Prostate gland (tissue), 2 donors: Measurements from ENCODE around the gene HCAR2. TPM values are rescaled to one million over a fixed set of nuclear protein-coding genes. Genes with fewer than 3 reads are reported as not detected.

Source experiments
- DNase-seq: peaks from one replicate; pipeline ENCODE4 v3.0.0-alpha.2; 2019; ENCODE audit warnings: low spot score
- H3K27ac ChIP-seq, 2 donors: fragments of 200-600 bp; sonication (generic); 2 replicates each; pipeline ENCODE4 v1.5.1; 2017 to 2019
- H3K27me3 ChIP-seq: fragments of 200-600 bp; sonication (generic); replicated peaks from 2 replicates; pipeline ENCODE4 v1.5.1; 2019; ENCODE audit not compliant: insufficient read depth
- H3K36me3 ChIP-seq, 2 donors: fragments of 200-600 bp; sonication (generic); 1 replicate in 1 of 2; 2 replicates in 1 of 2; pipeline versions ENCODE4 v1.5.1 to v1.8.1; 2017 to 2019
- H3K4me1 ChIP-seq: fragments of 200-600 bp; sonication (generic); replicated peaks from 2 replicates; pipeline ENCODE4 v1.5.1; 2019
- H3K4me3 ChIP-seq, 2 donors: fragments of 200-600 bp; sonication (generic); 2 replicates each; pipeline ENCODE4 v1.5.1; 2017 to 2019
- H3K9me3 ChIP-seq: fragments of 200-600 bp; sonication (generic); 2 replicates; pipeline ENCODE4 v1.5.1; 2017
- POLR2A ChIP-seq: fragments of 450-650 bp; IDR thresholded peaks from one replicate; pipeline ENCODE4 v1.6.1; 2016; ENCODE audit warnings: antibody characterized with exemption, mild to moderate bottlenecking
- POLR2AphosphoS5 ChIP-seq: sonication (generic); formaldehyde crosslinking; IDR thresholded peaks from one replicate; pipeline ENCODE4 v1.6.1; 2017; ENCODE audit warnings: antibody characterized with exemption
- WGBS: methylation state at CpG from one replicate; pipeline ENCODE4 v1.1.5; 2018; 5-methylcytosine and 5-hydroxymethylcytosine counted together
- intact Hi-C: fragments of 100-400 bp; cut with DNase I; formaldehyde crosslinking; loops from one replicate; pipeline ENCODE4 v1.14.2; 2022
- total RNA-seq, 2 donors: library from RNA; depleted of rRNA; stranded (reverse); fragments of >200 nt; gene quantifications; one replicate each; pipeline ENCODE4 v1.1.0, GENCODE V29; 2016
- TF ChIP-seq, protein P1 (sequence below), 4 experiments: fragments of 200-600 bp in 2 of 4; fragments of 450-650 bp in 2 of 4; sonication (generic) in 2 of 4; IDR thresholded peaks; 1 replicate in 3 of 4; 2 replicates in 1 of 4; pipeline ENCODE4 v1.5.1; 2016 to 2019; ENCODE audit warnings: antibody characterized with exemption in 4 of 4, mild to moderate bottlenecking in 2 of 4, moderate library complexity in 2 of 4

Gene HCAR2
- total RNA-seq, 2 donors from 2014 or later = 1.6 to 2.7 TPM

GRCh38 chr12:122732611-122733010, 29.5 kb upstream of the HCAR2 start:
- no peak for DNase-seq
- no peak overlapping the region for H3K4me3 ChIP-seq
- no peak overlapping the region for H3K27ac ChIP-seq
- 94% methylated on average over 4 of the region's 4 CpGs for WGBS
- no peaks in the 10 kb centered on the region for H3K27me3 ChIP-seq
- H3K36me3 ChIP-seq = no peaks in the 10 kb centered on the region
- no peaks in the 10 kb centered on the region for H3K4me1 ChIP-seq
- no peaks in the 10 kb centered on the region for H3K9me3 ChIP-seq
- TF ChIP-seq POLR2A = no peak
- TF ChIP-seq, protein P1, sequence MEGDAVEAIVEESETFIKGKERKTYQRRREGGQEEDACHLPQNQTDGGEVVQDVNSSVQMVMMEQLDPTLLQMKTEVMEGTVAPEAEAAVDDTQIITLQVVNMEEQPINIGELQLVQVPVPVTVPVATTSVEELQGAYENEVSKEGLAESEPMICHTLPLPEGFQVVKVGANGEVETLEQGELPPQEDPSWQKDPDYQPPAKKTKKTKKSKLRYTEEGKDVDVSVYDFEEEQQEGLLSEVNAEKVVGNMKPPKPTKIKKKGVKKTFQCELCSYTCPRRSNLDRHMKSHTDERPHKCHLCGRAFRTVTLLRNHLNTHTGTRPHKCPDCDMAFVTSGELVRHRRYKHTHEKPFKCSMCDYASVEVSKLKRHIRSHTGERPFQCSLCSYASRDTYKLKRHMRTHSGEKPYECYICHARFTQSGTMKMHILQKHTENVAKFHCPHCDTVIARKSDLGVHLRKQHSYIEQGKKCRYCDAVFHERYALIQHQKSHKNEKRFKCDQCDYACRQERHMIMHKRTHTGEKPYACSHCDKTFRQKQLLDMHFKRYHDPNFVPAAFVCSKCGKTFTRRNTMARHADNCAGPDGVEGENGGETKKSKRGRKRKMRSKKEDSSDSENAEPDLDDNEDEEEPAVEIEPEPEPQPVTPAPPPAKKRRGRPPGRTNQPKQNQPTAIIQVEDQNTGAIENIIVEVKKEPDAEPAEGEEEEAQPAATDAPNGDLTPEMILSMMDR (IDR thresholded peaks at IDR 0.05) = no peak
- TF ChIP-seq POLR2AphosphoS5 = no peak
- intact Hi-C loops = no loop called here

DNA sequence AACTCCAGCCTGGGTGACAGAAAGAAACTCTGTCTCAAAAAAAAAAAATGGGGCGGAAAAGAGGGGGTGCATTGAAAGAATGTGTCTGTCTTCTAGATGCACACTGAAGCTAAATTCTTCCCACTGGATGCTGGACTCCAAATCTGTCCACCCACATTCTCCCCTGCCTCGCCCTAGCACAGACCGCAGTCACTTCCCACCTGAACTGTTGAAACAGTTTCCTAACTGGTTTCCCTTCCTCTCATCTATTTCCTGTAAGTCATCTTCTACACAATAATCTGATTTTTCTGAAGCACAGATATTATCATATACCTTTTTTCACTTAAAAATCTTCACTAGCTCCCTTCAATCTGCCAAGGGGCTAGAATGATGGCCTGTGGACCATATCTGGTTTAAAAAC, 29.0 kb upstream of the HCAR2 start:
- Histone ChIP-seq H3K27me3 (no peaks in the 10 kb centered on the region), H3K27ac (no peak overlapping the region), H3K9me3 (no peaks in the 10 kb centered on the region), H3K4me1 (no peaks in the 10 kb centered on the region), H3K4me3 (no peak overlapping the region), H3K36me3 (no peaks in the 10 kb centered on the region)
- intact Hi-C loops = no loop called here
- DNase-seq = no peak
- TF ChIP-seq POLR2A (no peak), POLR2AphosphoS5 (no peak)
- TF ChIP-seq, protein P1 (IDR thresholded peaks at IDR 0.05) = no peak
- WGBS = 86% methylated on average over 3 of the region's 3 CpGs

GRCh38 chr12:122730215-122731014, 27.3 kb upstream of the HCAR2 start, which contains the start of gene HCAR1:
TSS of gene HCAR1 (minus strand) at chr12:122730844. CDS start at chr12:122730339, 505 bp downstream.
- intact Hi-C loops = no loop called here
- 59% methylated on average over 31 of the region's 32 CpGs for WGBS
- no peak within 1 kb of the TSS for H3K27ac ChIP-seq

DNA sequence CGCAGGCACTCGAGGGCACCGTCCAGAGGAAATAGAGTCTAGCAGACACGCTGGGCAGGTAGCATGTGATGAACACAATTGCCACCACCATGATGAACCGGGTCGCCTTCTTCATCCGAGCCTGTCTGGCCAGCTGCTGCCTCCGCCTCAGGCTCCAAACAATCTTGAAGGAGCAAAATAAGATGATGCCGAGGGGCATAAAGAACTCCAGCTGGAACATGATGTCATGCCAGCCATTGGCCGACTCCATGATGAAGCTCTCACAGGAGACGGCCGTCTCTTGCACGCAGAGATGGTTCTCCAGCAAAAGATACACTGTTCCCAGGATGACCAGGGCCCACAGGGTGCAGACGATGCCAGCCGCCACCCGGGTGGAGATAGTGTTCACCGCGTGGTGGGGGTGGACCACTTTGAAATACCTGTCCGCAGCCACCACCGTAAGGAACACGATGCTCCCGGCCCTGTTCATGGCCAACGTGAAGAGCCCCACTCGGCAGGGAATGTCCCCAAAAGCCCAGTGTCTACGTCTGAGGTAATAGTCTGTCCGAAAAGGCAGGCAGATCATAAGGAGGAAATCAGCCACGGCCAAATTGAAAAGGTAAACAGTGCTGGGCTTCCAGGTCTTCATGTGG, 26.5 kb upstream of the HCAR2 start:
- peak overlapping the region in 1 of 2 donors; percentile 5 for H3K4me3 ChIP-seq
- TF ChIP-seq POLR2AphosphoS5 = no peak
- TF ChIP-seq POLR2A = no peak
- TF ChIP-seq, protein P1 (IDR thresholded peaks at IDR 0.05) = no peak
- no peaks in the 10 kb centered on the region for H3K27me3 ChIP-seq
- no peaks in the 10 kb centered on the region for H3K4me1 ChIP-seq
- no peaks in the 10 kb centered on the region for H3K9me3 ChIP-seq
- H3K36me3 ChIP-seq = no peaks in the 10 kb centered on the region
- no peak overlapping the region for H3K27ac ChIP-seq
- DNase-seq = no peak
- intact Hi-C loops = no loop called here
- WGBS = 86% methylated on average over 27 of the region's 27 CpGs

More at GRCh38 chr12:122730215-122731014, 27.3 kb upstream of the HCAR2 start, which contains the start of gene HCAR1:
- no peaks in the 10 kb centered on the region for H3K27me3 ChIP-seq
- no peak for DNase-seq
- H3K4me3 ChIP-seq = peak within 1 kb of the TSS in 1 of 2 donors; percentile 5
- TF ChIP-seq POLR2AphosphoS5 (no peak), POLR2A (no peak)
- TF ChIP-seq, protein P1 (IDR thresholded peaks at IDR 0.05) = no peak
- H3K4me1 ChIP-seq = no peaks in the 10 kb centered on the region
- H3K36me3 ChIP-seq = no peaks in the 10 kb centered on the region
- no peaks in the 10 kb centered on the region for H3K9me3 ChIP-seq
